Prostate gland (tissue), 2 donors: ENCODE results near the gene MARCHF2. TPM values are rescaled to one million over a fixed set of nuclear protein-coding genes. Genes with fewer than 3 reads are reported as not detected.
A peak's percentile ranks its signal among the peaks of the same experiment; 100 is the strongest.

ENCODE experiments used
- DNase-seq: peaks from one replicate; pipeline ENCODE4 v3.0.0-alpha.2; 2019; ENCODE audit warnings: low spot score
- H3K27ac ChIP-seq, 2 donors: fragments of 200-600 bp; sonication (generic); 2 replicates each; pipeline ENCODE4 v1.5.1; 2017 to 2019
- H3K27me3 ChIP-seq: fragments of 200-600 bp; sonication (generic); replicated peaks from 2 replicates; pipeline ENCODE4 v1.5.1; 2019; ENCODE audit not compliant: insufficient read depth
- H3K36me3 ChIP-seq, 2 donors: fragments of 200-600 bp; sonication (generic); 1 replicate in 1 of 2; 2 replicates in 1 of 2; pipeline versions ENCODE4 v1.5.1 to v1.8.1; 2017 to 2019
- H3K4me1 ChIP-seq: fragments of 200-600 bp; sonication (generic); replicated peaks from 2 replicates; pipeline ENCODE4 v1.5.1; 2019
- H3K4me3 ChIP-seq, 2 donors: fragments of 200-600 bp; sonication (generic); 2 replicates each; pipeline ENCODE4 v1.5.1; 2017 to 2019
- H3K9me3 ChIP-seq: fragments of 200-600 bp; sonication (generic); 2 replicates; pipeline ENCODE4 v1.5.1; 2017
- POLR2A ChIP-seq: fragments of 450-650 bp; IDR thresholded peaks from one replicate; pipeline ENCODE4 v1.6.1; 2016; ENCODE audit warnings: antibody characterized with exemption, mild to moderate bottlenecking
- POLR2AphosphoS5 ChIP-seq: sonication (generic); formaldehyde crosslinking; IDR thresholded peaks from one replicate; pipeline ENCODE4 v1.6.1; 2017; ENCODE audit warnings: antibody characterized with exemption
- WGBS: methylation state at CpG from one replicate; pipeline ENCODE4 v1.1.5; 2018; 5-methylcytosine and 5-hydroxymethylcytosine counted together
- intact Hi-C: fragments of 100-400 bp; cut with DNase I; formaldehyde crosslinking; loops from one replicate; pipeline ENCODE4 v1.14.2; 2022
- total RNA-seq, 2 donors: library from RNA; depleted of rRNA; stranded (reverse); fragments of >200 nt; gene quantifications; one replicate each; pipeline ENCODE4 v1.1.0, GENCODE V29; 2016
- TF ChIP-seq, protein P1 (sequence below), 4 experiments: fragments of 200-600 bp in 2 of 4; fragments of 450-650 bp in 2 of 4; sonication (generic) in 2 of 4; IDR thresholded peaks; 1 replicate in 3 of 4; 2 replicates in 1 of 4; pipeline ENCODE4 v1.5.1; 2016 to 2019; ENCODE audit warnings: antibody characterized with exemption in 4 of 4, mild to moderate bottlenecking in 2 of 4, moderate library complexity in 2 of 4

MARCHF2 gene
- total RNA-seq, 2 donors from 2014 or later, result 119 to 163 TPM

DNA sequence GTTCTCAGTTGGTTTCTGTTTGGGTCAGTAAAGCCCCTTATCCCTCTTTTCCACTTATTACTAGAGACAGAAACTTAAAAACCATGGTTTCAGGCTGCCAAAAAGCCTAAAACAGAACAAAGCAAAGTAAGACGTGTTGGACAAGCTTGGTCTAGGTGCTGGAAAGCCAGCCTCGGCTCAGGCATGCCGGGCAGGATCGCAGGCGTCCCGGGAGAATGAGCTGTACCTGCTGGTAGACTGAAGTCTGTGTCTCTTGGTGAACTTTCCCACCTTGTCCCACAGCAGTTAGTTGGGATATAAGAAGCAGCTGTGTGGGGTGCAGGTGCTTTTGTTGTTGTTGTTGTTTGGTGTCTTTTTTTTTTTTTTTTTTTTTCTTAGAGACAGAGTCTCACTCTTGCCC, 68.5 kb downstream of the MARCHF2 start:
- TF ChIP-seq, protein P1, sequence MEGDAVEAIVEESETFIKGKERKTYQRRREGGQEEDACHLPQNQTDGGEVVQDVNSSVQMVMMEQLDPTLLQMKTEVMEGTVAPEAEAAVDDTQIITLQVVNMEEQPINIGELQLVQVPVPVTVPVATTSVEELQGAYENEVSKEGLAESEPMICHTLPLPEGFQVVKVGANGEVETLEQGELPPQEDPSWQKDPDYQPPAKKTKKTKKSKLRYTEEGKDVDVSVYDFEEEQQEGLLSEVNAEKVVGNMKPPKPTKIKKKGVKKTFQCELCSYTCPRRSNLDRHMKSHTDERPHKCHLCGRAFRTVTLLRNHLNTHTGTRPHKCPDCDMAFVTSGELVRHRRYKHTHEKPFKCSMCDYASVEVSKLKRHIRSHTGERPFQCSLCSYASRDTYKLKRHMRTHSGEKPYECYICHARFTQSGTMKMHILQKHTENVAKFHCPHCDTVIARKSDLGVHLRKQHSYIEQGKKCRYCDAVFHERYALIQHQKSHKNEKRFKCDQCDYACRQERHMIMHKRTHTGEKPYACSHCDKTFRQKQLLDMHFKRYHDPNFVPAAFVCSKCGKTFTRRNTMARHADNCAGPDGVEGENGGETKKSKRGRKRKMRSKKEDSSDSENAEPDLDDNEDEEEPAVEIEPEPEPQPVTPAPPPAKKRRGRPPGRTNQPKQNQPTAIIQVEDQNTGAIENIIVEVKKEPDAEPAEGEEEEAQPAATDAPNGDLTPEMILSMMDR (IDR thresholded peaks at IDR 0.05), result no peak
- no peak for TF ChIP-seq POLR2A
- TF ChIP-seq POLR2AphosphoS5, result no peak
- no peak for DNase-seq
- Histone ChIP-seq H3K9me3 (no peaks in the 10 kb centered on the region), H3K27me3 (no peaks in the 10 kb centered on the region), H3K4me3 (no peak overlapping the region), H3K27ac (peak overlapping the region; percentile 14 to 54), H3K4me1 (peaks cover 9% of the 10 kb centered on the region), H3K36me3 (peaks cover 12 to 15% of the 10 kb centered on the region in 2 donors)
- 21% methylated on average over 6 of the region's 6 CpGs for WGBS
- intact Hi-C loops, result no loop called here

DNA sequence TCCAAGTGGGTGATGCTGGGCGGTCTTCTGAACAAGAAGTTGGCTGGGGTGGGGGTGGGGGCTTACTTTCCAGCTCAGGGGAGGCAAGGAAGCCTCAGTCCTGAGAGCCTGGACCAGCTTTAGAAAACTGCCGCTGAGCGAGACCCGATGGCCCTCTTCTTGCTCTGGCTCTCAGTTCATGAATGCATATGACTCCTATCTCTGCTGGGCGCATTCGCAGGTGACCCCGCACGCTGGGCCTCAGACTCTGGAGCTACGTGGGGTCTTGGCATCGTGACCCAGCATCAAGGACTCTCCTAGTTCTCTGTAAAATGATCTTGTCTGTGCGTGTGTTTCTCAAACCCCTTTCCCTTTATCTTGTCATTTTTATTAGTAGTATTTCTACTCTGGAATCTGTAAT, 69.6 kb downstream of the MARCHF2 start:
- H3K27me3 ChIP-seq, result no peaks in the 10 kb centered on the region
- H3K27ac ChIP-seq, result no peak overlapping the region
- TF ChIP-seq, protein P1 (IDR thresholded peaks at IDR 0.05), result no peak
- no peak for TF ChIP-seq POLR2A
- TF ChIP-seq POLR2AphosphoS5, result no peak
- no peak for DNase-seq
- peaks cover 22 to 23% of the 10 kb centered on the region in 2 donors for H3K36me3 ChIP-seq
- H3K4me1 ChIP-seq, result peaks cover 9% of the 10 kb centered on the region
- WGBS, result 61% methylated on average over 11 of the region's 11 CpGs
- no peak overlapping the region for H3K4me3 ChIP-seq
- H3K9me3 ChIP-seq, result no peaks in the 10 kb centered on the region
- intact Hi-C loops, result no loop called here

DNA sequence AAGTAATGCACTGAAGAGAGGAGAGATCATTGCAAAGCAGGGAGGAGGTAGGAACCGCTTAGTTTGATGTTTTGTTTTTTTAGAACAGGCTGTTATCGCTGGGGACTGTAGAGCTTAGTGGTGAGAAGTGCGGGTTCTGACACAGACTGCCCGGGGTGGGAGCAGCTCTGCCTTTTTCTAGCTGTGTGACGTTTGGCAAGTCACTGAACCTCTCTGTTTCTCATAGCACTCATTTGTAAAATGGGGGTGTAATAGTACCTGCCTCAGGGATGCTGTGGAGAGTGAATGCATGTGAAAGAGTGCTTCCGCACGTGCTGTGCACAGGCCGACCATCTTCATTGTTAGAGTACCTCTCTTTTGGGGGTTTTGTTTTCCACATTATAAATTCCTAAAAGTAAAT, 70.1 kb downstream of the MARCHF2 start:
- intact Hi-C loops, result no loop called here
- no peak for DNase-seq
- H3K27me3 ChIP-seq, result no peaks in the 10 kb centered on the region
- no peak overlapping the region for H3K4me3 ChIP-seq
- TF ChIP-seq, protein P1 (IDR thresholded peaks at IDR 0.05), result no peak
- no peak for TF ChIP-seq POLR2AphosphoS5
- TF ChIP-seq POLR2A, result no peak
- H3K4me1 ChIP-seq, result peaks cover 9% of the 10 kb centered on the region
- H3K27ac ChIP-seq, result no peak overlapping the region
- peaks cover 23 to 24% of the 10 kb centered on the region in 2 donors for H3K36me3 ChIP-seq
- H3K9me3 ChIP-seq, result no peaks in the 10 kb centered on the region
- 56% methylated on average over 8 of the region's 8 CpGs for WGBS

DNA sequence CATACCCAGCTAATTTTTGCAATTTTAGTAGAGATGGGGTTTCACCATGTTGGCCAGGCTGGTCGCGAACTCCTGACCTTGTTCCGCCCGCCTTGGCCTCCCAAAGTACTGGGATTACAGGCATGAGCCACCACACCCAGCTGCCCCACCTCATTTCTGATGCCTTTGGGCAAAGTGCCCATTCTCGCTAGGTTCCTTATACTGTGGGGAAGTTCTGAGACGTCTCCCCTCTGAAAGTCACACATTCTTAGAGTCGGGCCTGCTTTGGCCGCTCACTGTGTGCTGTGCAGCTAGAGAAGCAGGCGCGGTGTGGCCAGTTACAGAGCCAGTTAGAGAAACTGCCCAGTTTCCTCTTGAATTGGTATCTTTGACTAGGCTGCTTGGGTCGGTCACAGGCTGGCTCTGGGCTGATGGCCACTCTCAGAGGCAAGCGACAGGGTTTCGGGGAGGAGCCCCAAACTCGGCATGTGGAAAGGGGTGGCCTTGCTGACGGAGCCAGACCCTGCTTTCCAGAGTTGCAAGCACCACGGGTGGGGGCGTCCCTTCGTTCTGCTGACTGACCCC, 71.3 kb downstream of the MARCHF2 start:
- Histone ChIP-seq H3K36me3 (peaks cover 23 to 24% of the 10 kb centered on the region in 2 donors), H3K4me1 (peaks cover 9% of the 10 kb centered on the region), H3K9me3 (no peaks in the 10 kb centered on the region), H3K4me3 (no peak overlapping the region), H3K27ac (no peak overlapping the region), H3K27me3 (no peaks in the 10 kb centered on the region)
- intact Hi-C loops, result no loop called here
- WGBS, result 89% methylated on average over 18 of the region's 18 CpGs
- TF ChIP-seq, protein P1 (IDR thresholded peaks at IDR 0.05), result no peak
- TF ChIP-seq POLR2A (no peak), POLR2AphosphoS5 (no peak)
- DNase-seq, result no peak

DNA sequence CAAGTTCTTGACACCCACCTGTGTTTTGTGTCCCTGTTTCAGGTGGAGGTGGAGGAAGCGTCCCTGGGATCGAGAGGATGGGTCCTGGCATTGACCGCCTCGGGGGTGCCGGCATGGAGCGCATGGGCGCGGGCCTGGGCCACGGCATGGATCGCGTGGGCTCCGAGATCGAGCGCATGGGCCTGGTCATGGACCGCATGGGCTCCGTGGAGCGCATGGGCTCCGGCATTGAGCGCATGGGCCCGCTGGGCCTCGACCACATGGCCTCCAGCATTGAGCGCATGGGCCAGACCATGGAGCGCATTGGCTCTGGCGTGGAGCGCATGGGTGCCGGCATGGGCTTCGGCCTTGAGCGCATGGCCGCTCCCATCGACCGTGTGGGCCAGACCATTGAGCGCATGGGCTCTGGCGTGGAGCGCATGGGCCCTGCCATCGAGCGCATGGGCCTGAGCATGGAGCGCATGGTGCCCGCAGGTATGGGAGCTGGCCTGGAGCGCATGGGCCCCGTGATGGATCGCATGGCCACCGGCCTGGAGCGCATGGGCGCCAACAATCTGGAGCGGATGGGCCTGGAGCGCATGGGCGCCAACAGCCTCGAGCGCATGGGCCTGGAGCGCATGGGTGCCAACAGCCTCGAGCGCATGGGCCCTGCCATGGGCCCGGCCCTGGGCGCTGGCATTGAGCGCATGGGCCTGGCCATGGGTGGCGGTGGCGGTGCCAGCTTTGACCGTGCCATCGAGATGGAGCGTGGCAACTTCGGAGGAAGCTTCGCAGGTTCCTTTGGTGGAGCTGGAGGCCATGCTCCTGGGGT, 72.7 kb downstream of the MARCHF2 start:
- Histone ChIP-seq H3K4me3 (no peak overlapping the region), H3K27ac (no peak overlapping the region), H3K36me3 (peaks cover 23 to 24% of the 10 kb centered on the region in 2 donors), H3K27me3 (no peaks in the 10 kb centered on the region), H3K4me1 (peaks cover 9% of the 10 kb centered on the region), H3K9me3 (no peaks in the 10 kb centered on the region)
- intact Hi-C loops, result no loop called here
- no peak for DNase-seq
- TF ChIP-seq POLR2AphosphoS5 (no peak), POLR2A (no peak)
- TF ChIP-seq, protein P1 (IDR thresholded peaks at IDR 0.05), result no peak
- WGBS, result 92% methylated on average over 62 of the region's 62 CpGs
